ENCODE data around the gene RELCH.

RELCH gene

GRCh38 chr18:62340996-62341395 is 153.9 kb downstream of the RELCH start:
- no peak for DNase-seq

GRCh38 chr18:62341473-62341872 is 154.4 kb downstream of the RELCH start:
- DNase-seq, result no peak

- no peak for DNase-seq
Measured at GRCh38 chr18:62342884-62343283, 155.8 kb downstream of the RELCH start.

GRCh38 chr18:62343316-62343715 is 156.3 kb downstream of the RELCH start:
- no peak for DNase-seq

- DNase-seq, result no peak
Measured at GRCh38 chr18:62345909-62346308, 158.9 kb downstream of the RELCH start.

- no peak for DNase-seq
Measured at GRCh38 chr18:62346333-62347088, 159.5 kb downstream of the RELCH start.

GRCh38 chr18:62347089-62347506 is 160.0 kb downstream of the RELCH start:
- no peak for DNase-seq

GRCh38 chr18:62348474-62348873 is 161.4 kb downstream of the RELCH start:
- DNase-seq, result no peak

GRCh38 chr18:62353170-62353569 is 166.1 kb downstream of the RELCH start:
- DNase-seq, result no peak

- no peak for DNase-seq
Measured at GRCh38 chr18:62354151-62354550, 167.1 kb downstream of the RELCH start.

- no peak for DNase-seq
Measured at GRCh38 chr18:62357079-62357719, 170.1 kb downstream of the RELCH start.
